Panc1 (cell line): ENCODE results near the gene JPH3.

ENCODE experiments used
- POLR2AphosphoS5 ChIP-seq: IDR thresholded peaks from 2 replicates; pipeline ENCODE4 v1.6.1; 2012; ENCODE audit warnings: mild to moderate bottlenecking, low read depth, low read length, moderate library complexity
- TF ChIP-seq, protein P1 (sequence below): fragments of 450-650 bp; IDR thresholded peaks from 2 replicates; pipeline ENCODE4 v1.5.1; 2017; ENCODE audit warnings: mild to moderate bottlenecking

DNA sequence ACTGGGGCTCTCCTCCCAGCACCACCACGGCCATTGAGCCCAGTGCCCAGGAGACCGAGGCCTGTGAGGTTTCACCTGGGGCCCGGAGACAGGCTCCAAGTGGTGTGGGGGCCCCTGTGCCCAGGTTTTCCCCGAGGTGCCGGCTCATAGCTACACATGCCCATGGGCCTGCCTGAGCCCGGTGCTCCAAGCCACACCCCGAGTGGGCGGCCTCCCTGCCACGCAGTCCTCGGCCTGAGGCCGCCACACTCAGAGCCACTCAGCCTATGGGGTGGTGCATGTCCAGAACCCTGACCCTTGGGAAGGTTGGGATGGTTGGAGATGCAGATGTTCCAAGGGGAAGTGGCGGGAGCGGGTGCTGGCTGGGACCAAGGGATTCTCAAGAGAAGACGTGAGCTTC is 24.1 kb downstream of the JPH3 start:
- TF ChIP-seq, protein P1, sequence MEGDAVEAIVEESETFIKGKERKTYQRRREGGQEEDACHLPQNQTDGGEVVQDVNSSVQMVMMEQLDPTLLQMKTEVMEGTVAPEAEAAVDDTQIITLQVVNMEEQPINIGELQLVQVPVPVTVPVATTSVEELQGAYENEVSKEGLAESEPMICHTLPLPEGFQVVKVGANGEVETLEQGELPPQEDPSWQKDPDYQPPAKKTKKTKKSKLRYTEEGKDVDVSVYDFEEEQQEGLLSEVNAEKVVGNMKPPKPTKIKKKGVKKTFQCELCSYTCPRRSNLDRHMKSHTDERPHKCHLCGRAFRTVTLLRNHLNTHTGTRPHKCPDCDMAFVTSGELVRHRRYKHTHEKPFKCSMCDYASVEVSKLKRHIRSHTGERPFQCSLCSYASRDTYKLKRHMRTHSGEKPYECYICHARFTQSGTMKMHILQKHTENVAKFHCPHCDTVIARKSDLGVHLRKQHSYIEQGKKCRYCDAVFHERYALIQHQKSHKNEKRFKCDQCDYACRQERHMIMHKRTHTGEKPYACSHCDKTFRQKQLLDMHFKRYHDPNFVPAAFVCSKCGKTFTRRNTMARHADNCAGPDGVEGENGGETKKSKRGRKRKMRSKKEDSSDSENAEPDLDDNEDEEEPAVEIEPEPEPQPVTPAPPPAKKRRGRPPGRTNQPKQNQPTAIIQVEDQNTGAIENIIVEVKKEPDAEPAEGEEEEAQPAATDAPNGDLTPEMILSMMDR, result no peak
- TF ChIP-seq POLR2AphosphoS5, result no peak
